Fibroblast of gingiva (primary cell): Measurements from ENCODE around the gene BPGM.
A peak's percentile ranks its signal among the peaks of the same experiment; 100 is the strongest.
"Not testable (repeated sequence)": the region's sequence is repeated elsewhere in the genome, so short reads cannot be mapped to it uniquely, and the experiment has no call there.

Experiments used
- DNase-seq: peaks from one replicate; pipeline ENCODE4 v3.0.0-alpha.2; 2011; ENCODE audit warnings: low read depth

BPGM gene

GRCh38 chr7:134632052-134632451 lies 14.6 kb upstream of the BPGM start:
- DNase-seq: no peak

DNA sequence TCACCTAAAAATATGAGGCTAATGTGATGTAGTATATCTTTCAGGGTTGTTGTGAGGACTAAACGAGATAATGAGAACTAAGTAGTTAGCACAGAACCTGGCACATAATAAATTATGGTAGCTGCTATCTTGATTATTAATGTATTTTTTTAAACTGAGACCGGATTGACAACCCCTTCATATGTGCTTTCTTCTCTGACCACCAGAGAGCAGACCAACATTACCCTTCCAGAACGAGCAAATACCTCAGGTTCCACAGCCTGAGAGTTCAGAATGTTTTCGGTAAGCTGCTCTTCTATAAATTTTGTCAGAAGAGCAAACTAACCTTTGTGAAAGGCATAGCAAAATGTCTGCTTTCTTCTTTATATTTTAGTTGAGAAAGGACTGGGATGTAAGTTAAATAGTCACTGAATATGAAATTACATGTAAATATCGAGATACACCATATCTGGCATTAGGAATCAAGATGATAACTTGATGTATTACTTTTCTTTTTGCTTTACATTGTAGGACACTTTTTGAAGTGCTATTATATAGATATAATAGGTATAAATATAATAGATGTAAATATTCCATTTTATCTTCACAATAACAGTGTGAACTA lies 13.6 kb upstream of the BPGM start:
- DNase-seq: peak; percentile 35

GRCh38 chr7:134636008-134636449 lies 10.6 kb upstream of the BPGM start:
- DNase-seq: no peak

- no peak for DNase-seq
These were observed 9.2 kb upstream of the BPGM start for GRCh38 chr7:134637441-134637840.

DNA sequence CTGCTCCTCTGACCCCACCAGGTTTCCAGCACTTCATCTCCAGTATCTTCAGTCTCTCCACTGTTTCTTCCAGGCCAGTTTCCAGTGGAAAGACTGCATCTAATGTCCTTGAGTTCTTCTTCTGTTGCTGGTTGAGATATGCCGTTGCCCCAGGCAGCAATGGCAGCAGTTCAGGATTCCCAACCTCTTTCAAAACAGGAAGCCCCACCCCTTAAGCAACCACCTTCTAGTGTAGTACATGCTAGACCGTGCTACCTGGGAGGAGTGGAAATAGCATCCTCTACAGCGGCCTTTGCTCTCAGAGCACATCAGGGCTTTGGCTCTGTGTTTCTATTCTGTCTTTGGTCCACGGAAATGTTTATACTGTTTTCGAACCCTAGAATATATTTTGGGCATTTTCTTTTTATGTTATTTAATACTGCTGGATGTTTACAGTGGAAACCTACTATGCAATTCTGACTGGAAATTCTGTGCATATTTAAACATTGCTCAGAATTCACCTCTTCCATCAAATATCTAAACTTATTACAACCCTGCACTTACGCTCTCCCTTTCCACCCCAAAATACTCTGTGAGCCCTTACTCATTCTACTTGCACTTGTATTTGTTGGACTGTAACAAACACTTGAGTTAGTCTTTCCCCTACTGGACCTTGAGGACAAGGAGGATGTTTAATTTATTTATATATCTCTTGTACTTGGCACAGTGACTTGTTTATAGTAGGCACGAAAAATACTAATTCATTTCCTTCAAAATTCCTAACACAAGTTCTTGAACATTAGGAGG lies 8.5 kb upstream of the BPGM start:
- DNase-seq: no peak

DNA sequence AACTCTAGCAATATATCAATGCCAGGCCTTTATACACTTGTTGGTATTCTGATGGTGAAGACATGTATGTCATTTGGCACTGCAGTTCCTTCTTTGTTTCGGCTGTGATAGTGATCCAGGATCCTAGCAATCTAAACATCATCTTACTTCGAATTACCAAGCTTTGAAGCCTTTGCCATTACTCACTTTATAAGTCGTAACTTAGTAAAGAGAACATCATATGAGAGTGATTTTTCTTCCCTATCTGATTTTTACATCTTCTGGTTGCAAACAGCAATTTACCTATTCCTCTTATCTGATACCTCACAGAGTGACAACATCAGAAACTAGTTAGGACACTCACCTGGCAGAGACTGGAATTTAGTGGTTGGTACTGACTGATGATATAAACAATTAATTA lies 7.6 kb upstream of the BPGM start:
- DNase-seq: no peak

- DNase-seq: no peak
These were observed 6.9 kb upstream of the BPGM start for GRCh38 chr7:134639683-134640279.

- no peak for DNase-seq
These were observed 5.6 kb upstream of the BPGM start for GRCh38 chr7:134640842-134641715.

GRCh38 chr7:134641981-134642380 lies 4.7 kb upstream of the BPGM start:
- DNase-seq: not testable (repeated sequence)

DNA sequence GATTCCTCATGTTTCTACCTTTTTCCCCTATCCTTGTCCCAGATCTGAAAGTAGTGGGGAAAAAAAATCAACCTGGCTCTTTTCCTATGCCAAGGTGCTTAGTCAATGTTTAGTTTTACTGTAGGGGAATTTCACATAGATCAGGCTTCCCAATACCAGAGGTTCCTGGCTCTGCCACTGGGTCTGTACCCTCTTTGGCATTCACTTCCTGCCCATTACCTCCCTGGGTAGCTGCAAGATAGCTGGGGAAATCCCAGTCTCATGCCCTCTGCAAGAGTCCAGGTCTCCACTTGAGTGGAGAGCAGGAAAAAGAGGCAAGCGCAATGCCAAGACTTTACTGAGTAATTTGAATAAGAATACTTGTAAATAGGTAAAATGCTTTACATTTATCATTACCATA lies 3.5 kb upstream of the BPGM start:
- no peak for DNase-seq

DNA sequence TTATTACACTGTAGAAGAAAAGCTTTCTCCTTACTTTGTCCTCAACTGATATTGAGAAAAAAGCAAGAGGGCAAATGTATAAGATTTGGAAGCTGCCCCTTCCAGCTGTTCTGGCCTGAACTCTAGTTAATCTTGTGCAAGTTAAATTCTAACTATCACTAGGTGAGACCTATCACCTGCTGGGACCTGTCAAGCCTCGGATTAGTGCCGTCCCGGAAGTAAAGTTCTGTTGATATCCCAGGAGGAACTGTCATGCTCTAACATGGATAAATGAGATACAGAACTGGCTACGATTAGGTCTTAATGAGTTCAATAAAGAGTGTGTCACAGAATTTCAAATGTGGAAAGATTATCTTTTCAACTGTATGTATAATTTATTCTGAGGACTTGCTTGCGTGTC lies 1.2 kb upstream of the BPGM start:
- DNase-seq: no peak

DNA sequence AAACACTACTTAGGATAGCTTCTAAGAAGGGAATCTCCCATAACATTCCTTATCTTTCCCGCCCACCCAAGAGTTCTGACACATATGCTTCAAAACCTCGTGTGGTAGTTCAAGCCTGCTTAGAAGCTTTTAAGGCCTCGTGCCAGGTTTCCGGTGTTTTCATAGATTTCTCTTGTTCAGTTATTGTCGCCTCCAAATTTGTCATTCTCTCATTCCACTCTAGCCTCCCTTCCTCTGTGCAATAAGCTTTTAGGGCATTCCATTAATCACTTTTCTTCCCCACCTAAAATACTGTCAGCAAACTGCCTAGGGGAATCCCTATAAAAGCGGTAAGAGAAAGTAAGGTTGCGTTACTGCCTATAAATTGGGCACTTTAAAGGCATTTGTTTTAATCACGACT lies 718 bp upstream of the BPGM start:
- no peak for DNase-seq

- DNase-seq: no peak
These were observed 1.8 kb downstream of the BPGM start for GRCh38 chr7:134648456-134648855.

GRCh38 chr7:134649226-134649775 lies 2.6 kb downstream of the BPGM start:
- DNase-seq: peak; percentile 39

DNA sequence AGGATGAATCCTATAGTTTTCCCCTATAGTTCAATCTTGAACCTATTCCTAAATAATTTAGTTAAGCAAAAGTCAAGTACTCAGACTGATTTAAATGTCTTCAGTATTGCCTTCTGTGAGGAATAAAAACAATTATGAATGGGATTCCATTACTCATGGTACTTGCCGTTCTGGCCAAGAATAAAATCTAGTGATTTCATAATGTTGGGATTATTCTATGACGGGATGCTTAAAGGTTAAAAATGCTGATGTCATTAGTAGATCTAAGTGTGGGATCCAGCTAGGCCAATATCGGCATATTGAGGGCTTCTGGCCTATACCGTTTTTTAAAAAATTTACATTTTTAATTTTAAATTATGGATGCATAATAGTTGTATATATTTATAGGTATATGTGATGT lies 5.3 kb downstream of the BPGM start:
- DNase-seq: peak; percentile 49

DNA sequence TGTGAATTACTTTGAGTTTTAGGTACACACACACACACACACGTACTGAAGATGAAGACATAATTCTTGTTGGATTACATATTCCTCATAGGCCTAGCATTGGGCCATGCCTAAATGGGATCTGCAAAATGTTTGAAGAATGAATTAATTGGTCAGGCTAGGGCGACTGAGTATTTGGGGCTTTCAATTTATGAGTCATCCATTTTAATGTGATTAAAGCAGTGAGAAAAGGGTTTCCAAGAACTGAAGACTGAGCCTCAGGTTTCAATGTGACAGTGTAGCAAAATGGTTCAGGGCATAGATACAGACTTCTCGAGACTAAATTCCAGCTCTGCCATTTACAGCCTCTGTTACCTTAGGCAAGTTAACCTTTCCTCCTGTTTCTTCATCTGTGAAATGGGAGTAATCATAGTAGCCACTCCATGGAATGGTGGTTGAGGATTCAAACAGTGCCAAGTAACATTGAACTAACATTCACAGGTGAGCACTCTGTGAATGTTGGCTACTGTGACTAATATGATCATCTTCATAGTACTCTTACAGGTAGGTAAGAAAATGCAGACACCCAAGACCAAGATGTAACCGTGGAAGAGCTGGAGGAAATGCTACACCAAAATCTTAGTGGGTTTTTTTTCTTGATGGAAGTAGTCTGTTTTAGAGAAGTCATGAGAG lies 7.6 kb downstream of the BPGM start:
- DNase-seq: no peak

DNA sequence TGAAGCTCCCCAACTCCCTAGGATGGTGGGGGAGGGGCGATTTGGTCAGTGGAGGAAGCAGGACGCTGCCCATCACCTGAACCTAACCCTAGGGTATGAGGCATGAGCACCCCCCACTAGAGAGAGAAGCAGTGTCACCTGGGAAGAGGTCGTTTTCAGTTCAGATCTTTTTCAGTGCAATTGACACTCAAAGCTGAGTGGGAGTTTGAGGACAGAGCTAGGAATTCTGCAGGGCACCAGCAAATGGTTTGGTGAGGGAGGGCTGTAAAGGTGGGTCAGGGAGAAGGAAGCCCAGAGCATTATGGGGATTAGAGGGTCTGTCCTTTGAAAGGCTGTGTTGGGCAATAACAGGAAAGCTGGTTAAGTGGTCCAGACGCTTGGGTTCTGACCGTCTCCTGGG lies 10.9 kb downstream of the BPGM start:
- DNase-seq: no peak

GRCh38 chr7:134660242-134660785 lies 13.7 kb downstream of the BPGM start:
- no peak for DNase-seq

- DNase-seq: peak; percentile 42
These were observed 14.3 kb downstream of the BPGM start for GRCh38 chr7:134660961-134661376.

GRCh38 chr7:134662166-134662870 lies 15.7 kb downstream of the BPGM start:
- no peak for DNase-seq

GRCh38 chr7:134662871-134663205 lies 16.2 kb downstream of the BPGM start:
- no peak for DNase-seq
